GM12873 (cell line): ENCODE measurements around the gene ARPIN.

Source experiments
- CTCF ChIP-seq: IDR thresholded peaks from 2 replicates; pipeline ENCODE4 v1.5.1; 2012; ENCODE audit warnings: low read depth, mild to moderate bottlenecking, moderate library complexity, low read length, control low read depth; ENCODE audit not compliant: insufficient read depth; ENCODE audit errors: missing control alignments

The ARPIN gene

DNA sequence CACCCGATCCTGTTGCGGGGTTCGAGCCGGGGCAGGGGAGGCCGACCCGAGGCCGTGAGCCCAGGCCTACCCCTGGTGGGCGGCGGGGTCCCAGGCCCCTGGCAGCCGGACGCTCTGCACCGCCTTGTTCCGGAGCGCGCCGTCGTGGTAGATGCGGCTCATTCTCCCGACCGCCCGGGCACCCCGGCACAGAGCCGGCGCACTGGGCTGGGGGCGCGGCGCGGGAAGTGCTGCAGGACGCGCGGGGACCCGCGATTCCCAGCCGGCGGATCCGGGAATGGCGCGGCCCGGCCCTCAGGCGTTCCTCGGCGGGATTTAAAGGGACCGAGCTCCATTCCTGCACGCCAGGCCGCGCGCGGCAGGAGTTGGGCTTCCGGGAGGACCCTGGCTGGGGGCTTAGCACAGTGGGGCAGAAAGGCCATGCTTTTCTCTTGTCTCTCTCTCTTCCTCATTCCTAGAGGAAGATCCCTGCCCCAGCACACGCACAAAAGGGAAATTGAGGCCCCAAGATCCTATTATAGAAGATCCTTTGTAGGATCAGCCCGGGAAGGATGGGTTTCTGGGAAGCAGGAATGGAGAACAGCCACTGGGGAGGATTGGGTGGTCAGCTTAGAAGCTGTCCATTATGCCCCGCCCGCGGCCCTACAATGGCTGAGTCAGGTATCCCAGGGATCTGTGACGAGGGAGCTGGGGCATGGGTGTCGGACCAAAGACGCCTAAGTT lies at the start of gene ARPIN:
ARPIN (minus strand) TSS at position 279 of the 723 bp plus-strand sequence; CDS start at position 162, 117 bp downstream.
- no peak for TF ChIP-seq CTCF

GRCh38 chr15:89958107-89958805 lies 45.5 kb upstream of the ARPIN start:
- no peak for TF ChIP-seq CTCF

- no peak for TF ChIP-seq CTCF
These were observed 41.8 kb upstream of the ARPIN start for GRCh38 chr15:89954541-89954940.

DNA sequence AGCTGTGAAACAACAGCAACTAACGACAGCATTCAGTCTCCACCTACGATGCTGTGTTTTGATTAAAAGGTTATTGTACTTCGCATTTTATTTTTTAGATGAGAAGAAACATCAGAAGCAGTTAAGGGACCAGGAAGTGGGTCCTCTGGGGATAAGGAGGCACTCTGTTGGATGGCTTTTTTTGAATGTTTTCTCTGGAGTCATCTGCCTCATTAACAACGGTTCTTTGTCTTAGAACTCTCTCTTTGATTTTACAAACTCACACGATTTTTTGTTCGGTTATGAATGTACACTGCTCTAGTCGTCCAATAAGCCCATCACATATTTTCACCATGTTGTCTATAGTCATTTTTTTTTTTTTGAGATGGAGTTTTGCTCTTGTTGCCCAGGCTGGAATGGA lies 36.0 kb upstream of the ARPIN start:
- no peak for TF ChIP-seq CTCF

GRCh38 chr15:89947385-89947784 lies 34.6 kb upstream of the ARPIN start:
- TF ChIP-seq CTCF: no peak

DNA sequence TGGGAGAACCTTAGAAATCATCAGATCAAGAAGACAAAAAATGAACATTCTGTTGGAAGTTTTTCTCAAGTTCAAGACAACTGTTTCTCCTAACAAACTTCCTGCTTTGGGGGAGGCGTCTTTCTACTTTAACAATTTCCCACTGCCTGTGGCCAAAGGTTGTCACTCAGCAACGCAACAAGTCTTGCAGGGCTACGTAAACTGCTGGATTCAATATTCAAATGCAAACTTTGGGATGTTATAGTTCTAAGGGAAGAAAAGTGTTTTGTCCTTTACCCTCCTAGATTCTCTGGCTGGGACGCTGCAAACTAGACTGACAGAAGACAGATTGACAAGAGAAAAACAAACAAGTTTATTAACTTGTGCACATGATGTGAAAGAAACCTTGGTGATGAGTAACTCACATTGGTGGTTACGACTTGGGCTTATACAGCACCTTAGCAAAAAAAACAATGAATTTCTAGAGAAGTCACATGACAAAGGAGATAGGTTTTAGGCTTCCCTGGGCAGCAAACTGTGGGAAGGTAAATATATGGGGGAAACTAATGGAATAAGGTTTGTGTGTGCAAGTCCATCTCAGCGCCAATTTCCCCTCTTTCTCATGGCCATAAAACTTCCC lies 34.0 kb upstream of the ARPIN start:
- no peak for TF ChIP-seq CTCF

GRCh38 chr15:89939910-89940309 lies 27.2 kb upstream of the ARPIN start:
- no peak for TF ChIP-seq CTCF
